ENCODE data around the gene GOLPH3. TPM values are rescaled to one million over a fixed set of nuclear protein-coding genes. Genes with fewer than 3 reads are reported as not detected.

GOLPH3 gene
- total RNA-seq, 1 experiment from 2014 or later, result 98.7 TPM

GRCh38 chr5:32222723-32223470, 48.8 kb upstream of the GOLPH3 start:
- Histone ChIP-seq H2BK12ac (ENCODE audit: insufficient read length, low read depth, low read length) (no peak overlapping the region), H3K27me3 (ENCODE audit: insufficient read depth, low read length) (no peaks in the 10 kb centered on the region), H3K4me1 (ENCODE audit: insufficient read depth, low read length) (peaks cover 4% of the 10 kb centered on the region; the same call in 1 of the 2 replicates), H3K18ac (ENCODE audit: insufficient read length, low read depth, low read length) (no peak overlapping the region), H3K9ac (ENCODE audit: extremely low read depth, insufficient read length, low read length) (no peak overlapping the region), H4K5ac (ENCODE audit: insufficient read length, low read depth, low read length) (no peak overlapping the region), H3K79me1 (ENCODE audit: insufficient read depth, low read depth, low read length, poor library complexity, severe bottlenecking) (no peaks in the 10 kb centered on the region), H2BK20ac (ENCODE audit: low read depth, low read length, poor library complexity, severe bottlenecking) (no peak overlapping the region), H4K8ac (replicated peaks; ENCODE audit: insufficient read length, low read depth, low read length) (no peak overlapping the region), H3K14ac (ENCODE audit: insufficient read depth, low read length) (no peak overlapping the region; the same call in 1 of the 2 replicates), H3K79me2 (ENCODE audit: insufficient read depth, low read length) (no peaks in the 10 kb centered on the region), H3K9me3 (ENCODE audit: control insufficient read depth, low read depth, low read length) (no peaks in the 10 kb centered on the region), H3T11ph (ENCODE audit: low read length) (no peak overlapping the region), H3K4ac (ENCODE audit: low read depth, low read length) (no peak overlapping the region), H4K20me1 (ENCODE audit: control insufficient read depth, insufficient read depth, insufficient read length) (no peaks in the 10 kb centered on the region), H3K56ac (ENCODE audit: insufficient read length, low read depth, low read length) (no peak overlapping the region), H2AK5ac (ENCODE audit: insufficient read length, low read length) (no peak overlapping the region), H3K4me2 (ENCODE audit: insufficient read depth, insufficient read length, low read length) (no peak overlapping the region), H4K91ac (ENCODE audit: insufficient read length, low read depth, low read length) (no peak overlapping the region), H3K27ac (ENCODE audit: insufficient read length, low read depth, low read length) (no peak overlapping the region), H2AFZ (ENCODE audit: low read length) (no peak overlapping the region), H2BK5ac (ENCODE audit: insufficient read length, low read length) (no peak overlapping the region), H3K23me2 (ENCODE audit: insufficient read length, low read depth, low read length, poor library complexity, severe bottlenecking) (no peaks in the 10 kb centered on the region), H3K23ac (ENCODE audit: insufficient read length, low read depth, low read length) (no peak overlapping the region), H2BK15ac (ENCODE audit: low read depth, low read length) (no peak overlapping the region), H2BK120ac (ENCODE audit: low read depth, low read length, poor library complexity, severe bottlenecking) (no peak overlapping the region)
- 0 out of 7 replicates have a peak overlapping the region, but pooled peaks of 1 of the 3 experiments have one; percentile 18 for H3K27ac Mint-ChIP-seq
- H3K36me3 Mint-ChIP-seq (ENCODE audit: insufficient read depth in 1 of 3, low read depth in 3 of 3), result peaks cover 4 to 9% (median 7%) of the 10 kb centered on the region in 3 experiments
- no peak overlapping the region for H3K4me3 Mint-ChIP-seq
- H3K27me3 Mint-ChIP-seq (ENCODE audit: low read depth), result no peaks in the 10 kb centered on the region
- no CpG with 5 or more reads among the region's 5 CpGs for WGBS (ENCODE audit: extremely low coverage, insufficient read length, low lambda C conversion rate)
- DNase-seq, result no peak
- TF ChIP-seq CTCF (conservative IDR thresholded peaks at IDR 0.05), result no peak
- H3K9me3 Mint-ChIP-seq, result no peaks in the 10 kb centered on the region; a peak in 1 of 5 replicates
- peaks cover 6 to 15% of the 10 kb centered on the region in 2 experiments; a peak in 3 of 4 replicates for H3K4me1 Mint-ChIP-seq

Data from H9 (cell line).